Activated CD8-positive, alpha-beta T cell treated with anti-CD3 and anti-CD28 coated beads for 36 hours (primary cell): ENCODE data around the gene FAAP24. TPM values are rescaled to one million over a fixed set of nuclear protein-coding genes. Genes with fewer than 3 reads are reported as not detected.
"Not testable (repeated sequence)": the region's sequence is repeated elsewhere in the genome, so short reads cannot be mapped to it uniquely, and the experiment has no call there.

Experiments
- ATAC-seq: fragments of 200-7000 bp; cut with Tn5 transposase; one replicate; pipeline ENCODE4 v1.10.0; 2021; ENCODE audit warnings: mild to moderate bottlenecking, moderate library complexity
- CTCF ChIA-PET: fragments of 350-600 bp; sonication (Branson Sonifier 250); formaldehyde crosslinking; loops from one replicate; lab custom pipeline; 2021; ENCODE audit warnings: antibody characterized with exemption; lab: Charles Lee
- POLR2A ChIA-PET: fragments of 350-600 bp; sonication (Branson Sonifier 250); formaldehyde crosslinking; loops from one replicate; lab custom pipeline; 2021; ENCODE audit warnings: antibody characterized with exemption; lab: Charles Lee
- DNase-seq: peaks from one replicate; pipeline ENCODE4 v3.0.0-alpha.2; 2020
- H3K27ac Mint-ChIP-seq: one replicate; pipeline ENCODE4 v1.8.0; 2021; ENCODE audit warnings: mild to moderate bottlenecking, mixed read lengths
- H3K27me3 Mint-ChIP-seq: one replicate; pipeline ENCODE4 v1.8.0; 2021; ENCODE audit warnings: mixed read lengths
- H3K36me3 Mint-ChIP-seq: one replicate; pipeline ENCODE4 v1.8.0; 2021; ENCODE audit warnings: low read depth, mixed read lengths
- H3K4me1 Mint-ChIP-seq: one replicate; pipeline ENCODE4 v1.8.0; 2021; ENCODE audit warnings: low read depth, mixed read lengths
- H3K4me3 Mint-ChIP-seq: one replicate; pipeline ENCODE4 v1.8.0; 2021; ENCODE audit warnings: mild to moderate bottlenecking, moderate library complexity, mixed read lengths
- H3K9me3 Mint-ChIP-seq: one replicate; pipeline ENCODE4 v1.8.0; 2021; ENCODE audit warnings: mixed read lengths
- intact Hi-C: fragments of 100-400 bp; cut with micrococcal nuclease; formaldehyde crosslinking; loops from one replicate; pipeline ENCODE4 v1.10.0; 2022
- total RNA-seq, 2 experiments: library from RNA; stranded (reverse); gene quantifications; one replicate each; pipeline ENCODE4 v1.2.3, GENCODE V29; 2021
- TF ChIP-seq, protein P1 (sequence below): fragments of 200-600 bp; IDR thresholded peaks from one replicate; pipeline ENCODE4 v1.8.0; 2022; ENCODE audit warnings: antibody characterized with exemption, mild to moderate bottlenecking

Gene FAAP24
- total RNA-seq, 2 experiments from 2014 or later: 6.7 to 8.2 TPM

DNA sequence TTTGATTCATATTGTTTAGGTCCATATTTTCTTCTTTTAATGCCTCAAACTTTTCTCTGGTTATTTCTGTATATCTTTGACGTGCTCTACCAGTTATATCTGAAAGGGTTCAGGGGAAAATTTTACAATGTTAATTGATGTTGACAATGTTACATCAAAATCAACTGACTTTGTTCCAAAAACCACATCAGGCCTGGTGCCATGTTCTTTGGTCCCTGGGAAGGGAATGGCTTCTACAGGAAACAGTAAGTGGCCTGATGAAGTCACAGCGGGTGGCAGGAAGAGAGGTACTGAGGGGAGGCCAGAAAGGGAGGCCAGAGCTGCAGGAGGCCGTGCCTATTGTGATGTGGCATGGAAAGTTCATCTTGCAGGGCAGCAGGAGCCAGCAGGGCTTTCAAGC is 38.5 kb upstream of the FAAP24 start:
- Mint-ChIP-seq H3K4me3 (no peak overlapping the region), H3K27ac (no peak overlapping the region), H3K4me1 (no peaks in the 10 kb centered on the region), H3K27me3 (no peaks in the 10 kb centered on the region), H3K36me3 (peaks cover 25% of the 10 kb centered on the region), H3K9me3 (peaks cover 2% of the 10 kb centered on the region)
- CTCF ChIA-PET: no interaction called here
- TF ChIP-seq, protein P1, sequence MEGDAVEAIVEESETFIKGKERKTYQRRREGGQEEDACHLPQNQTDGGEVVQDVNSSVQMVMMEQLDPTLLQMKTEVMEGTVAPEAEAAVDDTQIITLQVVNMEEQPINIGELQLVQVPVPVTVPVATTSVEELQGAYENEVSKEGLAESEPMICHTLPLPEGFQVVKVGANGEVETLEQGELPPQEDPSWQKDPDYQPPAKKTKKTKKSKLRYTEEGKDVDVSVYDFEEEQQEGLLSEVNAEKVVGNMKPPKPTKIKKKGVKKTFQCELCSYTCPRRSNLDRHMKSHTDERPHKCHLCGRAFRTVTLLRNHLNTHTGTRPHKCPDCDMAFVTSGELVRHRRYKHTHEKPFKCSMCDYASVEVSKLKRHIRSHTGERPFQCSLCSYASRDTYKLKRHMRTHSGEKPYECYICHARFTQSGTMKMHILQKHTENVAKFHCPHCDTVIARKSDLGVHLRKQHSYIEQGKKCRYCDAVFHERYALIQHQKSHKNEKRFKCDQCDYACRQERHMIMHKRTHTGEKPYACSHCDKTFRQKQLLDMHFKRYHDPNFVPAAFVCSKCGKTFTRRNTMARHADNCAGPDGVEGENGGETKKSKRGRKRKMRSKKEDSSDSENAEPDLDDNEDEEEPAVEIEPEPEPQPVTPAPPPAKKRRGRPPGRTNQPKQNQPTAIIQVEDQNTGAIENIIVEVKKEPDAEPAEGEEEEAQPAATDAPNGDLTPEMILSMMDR: no peak
- intact Hi-C loops: no loop called here
- no peak for DNase-seq
- ATAC-seq: no peak
- POLR2A ChIA-PET: no interaction called here

DNA sequence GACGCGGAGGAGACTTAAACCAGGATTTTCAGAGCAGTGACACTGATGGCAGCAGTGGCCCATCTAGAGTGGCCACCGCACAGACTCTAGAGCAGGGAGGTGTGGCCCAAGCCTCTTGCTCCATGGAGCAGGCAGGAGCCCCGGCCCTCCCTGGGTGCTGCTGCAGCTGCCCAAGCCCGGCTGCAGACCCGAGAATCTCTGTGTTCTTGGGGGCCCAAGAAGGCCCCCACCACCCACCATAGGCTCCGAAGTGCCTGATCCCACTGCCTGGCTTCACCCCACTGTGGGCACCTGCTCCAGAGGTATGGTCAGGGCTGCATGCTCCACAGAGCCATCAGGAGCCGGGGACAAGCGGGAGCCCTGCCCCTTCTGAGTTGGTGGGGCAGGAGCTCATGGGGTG is 36.4 kb upstream of the FAAP24 start:
- no peaks in the 10 kb centered on the region for H3K9me3 Mint-ChIP-seq
- TF ChIP-seq, protein P1: no peak
- H3K27ac Mint-ChIP-seq: no peak overlapping the region
- no peak overlapping the region for H3K4me3 Mint-ChIP-seq
- no peak for DNase-seq
- no peaks in the 10 kb centered on the region for H3K27me3 Mint-ChIP-seq
- no peak for ATAC-seq
- H3K36me3 Mint-ChIP-seq: peaks cover 9% of the 10 kb centered on the region
- ChIA-PET CTCF (no interaction called here), POLR2A (no interaction called here)
- intact Hi-C loops: no loop called here
- H3K4me1 Mint-ChIP-seq: no peaks in the 10 kb centered on the region

- ChIA-PET CTCF (no interaction called here), POLR2A (no interaction called here)
- Mint-ChIP-seq H3K36me3 (peaks cover 9% of the 10 kb centered on the region), H3K4me1 (no peaks in the 10 kb centered on the region), H3K9me3 (no peaks in the 10 kb centered on the region), H3K27me3 (no peaks in the 10 kb centered on the region), H3K4me3 (no peak overlapping the region), H3K27ac (no peak overlapping the region)
- intact Hi-C loops: no loop called here
- TF ChIP-seq, protein P1: no peak
- ATAC-seq: no peak
- DNase-seq: no peak
Observed at GRCh38 chr19:32936065-32936464, 36.0 kb upstream of the FAAP24 start.

DNA sequence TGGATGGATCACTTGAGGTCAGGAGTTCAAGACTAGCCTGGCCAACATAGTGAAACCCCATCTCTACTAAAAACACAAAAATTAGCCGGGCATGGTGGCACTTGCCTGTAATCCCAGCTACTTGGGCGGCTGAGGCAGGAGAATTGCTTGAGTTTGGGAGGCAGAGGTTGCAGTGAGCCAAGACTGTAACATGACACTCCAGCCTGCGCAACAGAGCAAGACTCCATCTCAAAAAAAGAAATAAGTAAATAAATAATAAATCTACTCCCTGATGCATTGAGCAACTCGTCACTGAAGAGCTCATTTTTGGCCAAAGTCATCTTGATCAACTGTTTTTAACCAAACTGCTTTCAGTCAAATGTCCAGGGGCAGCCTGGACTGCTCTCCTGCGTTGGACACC is 30.8 kb upstream of the FAAP24 start:
- H3K27ac Mint-ChIP-seq, POLR2A ChIA-PET, intact Hi-C loops, H3K9me3 Mint-ChIP-seq, H3K4me3 Mint-ChIP-seq, CTCF ChIA-PET, ATAC-seq, DNase-seq, H3K4me1 Mint-ChIP-seq, H3K27me3 Mint-ChIP-seq: not testable (repeated sequence)
- peaks cover 23% of the 10 kb centered on the region for H3K36me3 Mint-ChIP-seq

GRCh38 chr19:32945260-32945659 is 26.8 kb upstream of the FAAP24 start:
- Mint-ChIP-seq H3K27me3 (no peaks in the 10 kb centered on the region), H3K4me3 (no peak overlapping the region), H3K36me3 (peaks cover 38% of the 10 kb centered on the region), H3K9me3 (peaks cover 4% of the 10 kb centered on the region), H3K4me1 (no peaks in the 10 kb centered on the region), H3K27ac (no peak overlapping the region)
- CTCF ChIA-PET: no interaction called here
- ATAC-seq (no peak), DNase-seq (no peak)
- TF ChIP-seq, protein P1: no peak
- intact Hi-C loops: no loop called here
- POLR2A ChIA-PET: no interaction called here

GRCh38 chr19:32966750-32967149 is 5.3 kb upstream of the FAAP24 start:
- POLR2A ChIA-PET: no interaction called here
- CTCF ChIA-PET: interaction anchor here (0.6 kb wide), 1 partner anchor 9 kb away, joined by 3 read pairs; no protein-coding TSS in a partner anchor
- Mint-ChIP-seq H3K9me3 (no peaks in the 10 kb centered on the region), H3K27ac (no peak overlapping the region), H3K36me3 (peaks cover 7% of the 10 kb centered on the region), H3K4me1 (peaks cover 8% of the 10 kb centered on the region), H3K27me3 (no peaks in the 10 kb centered on the region), H3K4me3 (no peak overlapping the region)
- TF ChIP-seq, protein P1: no peak
- DNase-seq (no peak), ATAC-seq (no peak)
- intact Hi-C loops: no loop called here
